Ectodermal cell (in vitro differentiated cells): ENCODE data around the gene BMP8B.

Experiments
- H3K27ac ChIP-seq: 2 replicates; pipeline ENCODE4 v1.7.0; 2013; ENCODE audit warnings: mild to moderate bottlenecking, low read depth, low read length; ENCODE audit not compliant: insufficient read depth, poor library complexity, severe bottlenecking
- H3K27me3 ChIP-seq: 2 replicates; pipeline ENCODE4 v1.7.0; 2013; ENCODE audit warnings: mild to moderate bottlenecking, low read length; ENCODE audit not compliant: insufficient read depth, control insufficient read depth, poor library complexity, severe bottlenecking
- H3K36me3 ChIP-seq: one replicate; pipeline ENCODE4 v1.7.0; 2013; ENCODE audit warnings: low read length; ENCODE audit not compliant: control insufficient read depth, insufficient read depth
- H3K4me1 ChIP-seq: one replicate; pipeline ENCODE4 v1.7.0; 2013; ENCODE audit warnings: low read length; ENCODE audit not compliant: control insufficient read depth, insufficient read depth
- H3K4me3 ChIP-seq: 2 replicates; pipeline ENCODE4 v1.7.0; 2013; ENCODE audit warnings: low read depth, low read length, control low read depth; ENCODE audit not compliant: insufficient read depth
- H3K9me3 ChIP-seq: 2 replicates; pipeline ENCODE4 v1.7.0; 2013; ENCODE audit warnings: mild to moderate bottlenecking, low read length, moderate library complexity; ENCODE audit not compliant: control insufficient read depth
- WGBS, 2 experiments: methylation state at CpG; one replicate each; pipeline ENCODE4 v1.1.7; 2013; ENCODE audit warnings: missing lambda C conversion rate in 2 of 2; 5-methylcytosine and 5-hydroxymethylcytosine counted together

BMP8B gene

DNA sequence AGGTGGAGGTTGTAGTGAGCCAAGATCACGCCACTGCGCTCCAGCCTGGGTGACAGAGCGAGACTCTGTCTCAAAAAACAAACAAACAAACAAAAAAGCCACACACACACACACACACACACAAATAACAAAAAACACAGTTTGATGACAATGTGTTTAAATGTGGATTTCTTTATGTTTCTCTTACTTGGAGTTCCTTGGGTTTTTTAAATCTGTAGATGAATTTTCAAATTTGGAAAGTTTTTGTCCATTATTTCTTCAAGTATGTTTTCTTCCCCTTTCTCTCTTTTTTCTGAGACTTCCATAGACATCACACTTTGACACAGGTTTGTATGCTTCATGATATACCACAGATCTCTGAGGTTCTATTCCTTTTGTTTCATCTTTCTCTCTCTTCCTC is 62.1 kb downstream of the BMP8B start:
- H3K27ac ChIP-seq = no peak overlapping the region
- H3K9me3 ChIP-seq = no peaks in the 10 kb centered on the region
- WGBS, 2 experiments = 60 to 80% methylated on average over 1 of the region's 3 CpGs
- no peaks in the 10 kb centered on the region for H3K36me3 ChIP-seq
- peaks cover 99% of the 10 kb centered on the region for H3K27me3 ChIP-seq
- H3K4me3 ChIP-seq = no peak overlapping the region
- no peaks in the 10 kb centered on the region for H3K4me1 ChIP-seq

DNA sequence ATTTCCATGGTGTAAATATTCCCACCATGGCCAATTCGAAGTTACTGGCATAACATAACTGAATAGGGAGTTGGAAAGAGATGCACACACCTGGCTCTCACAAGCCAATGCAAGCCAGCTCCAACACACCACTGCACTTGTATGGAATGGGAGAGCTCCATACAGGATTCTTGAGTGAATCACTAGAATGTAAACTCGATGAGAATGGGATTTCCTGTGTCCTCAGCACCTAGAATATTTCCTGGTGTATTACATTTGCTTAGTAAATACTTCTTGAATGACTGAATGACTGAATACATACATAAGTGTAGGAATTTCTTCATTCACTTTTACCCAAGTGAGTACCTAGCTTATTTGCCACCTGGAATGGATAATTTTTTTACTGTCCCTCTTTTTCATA is 66.2 kb downstream of the BMP8B start:
- WGBS, 2 experiments = 18 to 21% methylated on average over 2 of the region's 2 CpGs
- H3K4me1 ChIP-seq = no peaks in the 10 kb centered on the region
- peaks cover 89% of the 10 kb centered on the region for H3K27me3 ChIP-seq
- no peaks in the 10 kb centered on the region for H3K36me3 ChIP-seq
- H3K9me3 ChIP-seq = no peaks in the 10 kb centered on the region
- no peak overlapping the region for H3K4me3 ChIP-seq
- H3K27ac ChIP-seq = no peak overlapping the region

- Histone ChIP-seq H3K36me3 (no peaks in the 10 kb centered on the region), H3K4me3 (no peak overlapping the region), H3K4me1 (no peaks in the 10 kb centered on the region), H3K27ac (no peak overlapping the region), H3K9me3 (no peaks in the 10 kb centered on the region), H3K27me3 (peaks cover 89% of the 10 kb centered on the region)
Measured at GRCh38 chr1:39721664-39722063, 67.0 kb downstream of the BMP8B start.

- Histone ChIP-seq H3K27ac (no peak overlapping the region), H3K4me1 (no peaks in the 10 kb centered on the region), H3K9me3 (no peaks in the 10 kb centered on the region), H3K27me3 (peaks cover 89% of the 10 kb centered on the region), H3K4me3 (no peak overlapping the region), H3K36me3 (no peaks in the 10 kb centered on the region)
- WGBS, 2 experiments = 45 to 49% methylated on average over 7 of the region's 7 CpGs
Measured at GRCh38 chr1:39720094-39720999, 68.3 kb downstream of the BMP8B start.

DNA sequence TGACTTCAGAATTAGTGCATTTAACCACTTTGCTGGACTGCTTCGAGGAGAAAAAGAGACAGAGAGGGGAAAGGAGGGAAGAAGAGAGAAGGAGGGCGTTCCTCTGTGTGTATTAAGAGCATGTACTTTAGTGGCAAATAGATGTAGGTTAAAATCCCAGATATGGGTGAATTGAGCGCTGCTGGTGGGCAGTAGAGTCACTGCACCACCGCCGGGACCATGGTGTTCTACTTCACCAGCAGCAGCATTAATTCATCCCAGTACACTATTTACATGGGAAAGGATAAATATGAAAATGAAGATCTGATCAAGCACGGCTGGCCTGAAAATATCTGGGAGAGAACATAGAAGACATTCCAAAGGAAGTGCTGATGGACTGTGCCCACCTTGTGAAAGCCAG is 70.9 kb downstream of the BMP8B start:
- Histone ChIP-seq H3K27me3 (peaks cover 91% of the 10 kb centered on the region), H3K4me1 (no peaks in the 10 kb centered on the region)
- 50 to 59% methylated on average over 4 to 6 of the region's 6 CpGs for WGBS, 2 experiments

DNA sequence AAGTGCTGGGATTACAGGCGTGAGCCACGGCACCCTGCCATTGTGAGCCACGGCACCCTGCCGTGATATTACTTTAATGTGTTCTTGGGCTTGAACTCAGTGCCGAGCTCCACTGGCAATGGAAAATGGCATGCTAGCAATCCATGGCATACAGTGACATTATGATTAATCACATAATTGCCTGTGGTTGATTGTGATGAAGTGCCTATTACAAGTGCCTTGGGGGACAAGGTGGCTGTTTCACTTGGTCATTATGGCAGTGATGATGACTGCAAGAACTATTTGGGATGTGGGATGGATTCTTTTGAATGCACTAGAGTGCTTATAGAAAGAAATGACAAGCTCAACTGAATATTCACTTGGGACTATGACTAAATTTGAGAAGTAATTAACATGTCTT is 75.1 kb downstream of the BMP8B start:
- WGBS, 2 experiments = 87 to 91% methylated on average over 5 of the region's 5 CpGs

More for the DNA sequence above, 70.9 kb downstream of the BMP8B start:
- Histone ChIP-seq H3K36me3 (no peaks in the 10 kb centered on the region), H3K27ac (no peak overlapping the region), H3K9me3 (no peaks in the 10 kb centered on the region), H3K4me3 (no peak overlapping the region)

GRCh38 chr1:39711966-39712340 is 76.7 kb downstream of the BMP8B start:
- 18 to 22% methylated on average over 6 of the region's 6 CpGs for WGBS, 2 experiments

More for the DNA sequence above, 75.1 kb downstream of the BMP8B start:
- no peaks in the 10 kb centered on the region for H3K4me1 ChIP-seq
- peaks cover 99% of the 10 kb centered on the region for H3K27me3 ChIP-seq
- no peaks in the 10 kb centered on the region for H3K9me3 ChIP-seq
- no peaks in the 10 kb centered on the region for H3K36me3 ChIP-seq
- H3K4me3 ChIP-seq = no peak overlapping the region
- H3K27ac ChIP-seq = no peak overlapping the region

GRCh38 chr1:39711104-39711965 is 77.3 kb downstream of the BMP8B start:
- H3K27ac ChIP-seq = no peak overlapping the region

More at GRCh38 chr1:39711966-39712340, 76.7 kb downstream of the BMP8B start:
- Histone ChIP-seq H3K9me3 (no peaks in the 10 kb centered on the region), H3K4me3 (no peak overlapping the region), H3K4me1 (no peaks in the 10 kb centered on the region), H3K27me3 (peaks cover 99% of the 10 kb centered on the region), H3K27ac (no peak overlapping the region), H3K36me3 (no peaks in the 10 kb centered on the region)

GRCh38 chr1:39707506-39707905 is 81.2 kb downstream of the BMP8B start:
- no peak overlapping the region for H3K4me3 ChIP-seq
- no peaks in the 10 kb centered on the region for H3K9me3 ChIP-seq
- 93 to 95% methylated on average over 4 of the region's 4 CpGs for WGBS, 2 experiments
- H3K4me1 ChIP-seq = no peaks in the 10 kb centered on the region
- H3K36me3 ChIP-seq = no peaks in the 10 kb centered on the region
- no peak overlapping the region for H3K27ac ChIP-seq
- peaks cover 94% of the 10 kb centered on the region for H3K27me3 ChIP-seq

More at GRCh38 chr1:39711104-39711965, 77.3 kb downstream of the BMP8B start:
- Histone ChIP-seq H3K27me3 (peaks cover 99% of the 10 kb centered on the region), H3K4me1 (no peaks in the 10 kb centered on the region), H3K9me3 (no peaks in the 10 kb centered on the region), H3K4me3 (no peak overlapping the region), H3K36me3 (no peaks in the 10 kb centered on the region)
- WGBS, 2 experiments = 26 to 27% methylated on average over 12 of the region's 12 CpGs
